Cardiac fibroblast (primary cell): ENCODE measurements around the gene PLIN5.

Experiments used
- DNase-seq, 2 donors: peaks; one replicate each; pipeline versions ENCODE4 v3.0.0 to v3.0.0-alpha.2; 2010; ENCODE audit warnings: low read depth in 2 of 2
- H3K4me3 ChIP-seq, 2 donors: replicated peaks in 1 of 2; 1 replicate in 1 of 2; 2 replicates in 1 of 2; pipeline ENCODE4 v1.5.1; 2011; ENCODE audit warnings: low read depth in 2 of 2, low read length in 2 of 2, mild to moderate bottlenecking in 2 of 2, moderate library complexity in 1 of 2
- TF ChIP-seq, protein P1 (sequence below): IDR thresholded peaks from one replicate; pipeline ENCODE4 v1.5.1; 2011; ENCODE audit warnings: low read depth, mild to moderate bottlenecking, low read length, inconsistent platforms

Gene PLIN5

DNA sequence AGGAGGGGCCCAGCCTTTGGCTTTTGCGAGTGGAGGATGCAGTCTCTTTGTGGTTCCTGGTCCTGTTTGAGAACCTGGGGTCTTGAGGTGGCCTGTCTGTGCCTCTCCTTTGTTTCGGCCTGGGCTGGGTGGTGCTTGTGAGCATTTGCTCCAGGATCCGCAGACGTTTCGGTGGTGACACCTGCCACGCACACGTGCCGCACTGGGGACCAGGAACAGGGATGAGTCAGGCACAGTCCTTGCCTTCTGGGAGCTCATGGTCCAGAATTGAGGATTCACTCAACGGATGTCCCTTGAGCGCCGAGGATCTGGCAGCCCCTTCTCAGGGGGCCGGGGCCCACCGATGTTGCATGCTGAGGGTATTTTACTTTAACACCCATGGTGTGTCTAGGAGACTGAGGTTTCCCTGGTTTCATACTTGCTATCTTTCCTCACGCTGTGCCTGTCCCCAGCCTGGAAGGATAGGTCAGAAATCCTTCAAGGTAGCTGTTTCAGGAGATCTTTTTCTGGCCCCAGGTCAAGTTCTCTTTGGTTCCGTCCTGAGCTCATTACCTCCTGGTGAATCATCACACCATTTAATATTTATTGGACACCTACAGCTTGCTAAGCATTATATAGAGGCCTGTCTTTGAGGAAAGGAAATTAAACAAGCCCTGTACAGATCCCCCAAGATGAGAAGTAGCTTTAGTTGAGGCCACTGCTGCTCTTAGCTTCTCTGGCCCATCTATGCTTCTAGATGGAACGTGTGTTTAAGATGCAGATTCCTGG is 57.8 kb downstream of the PLIN5 start:
- TF ChIP-seq, protein P1, sequence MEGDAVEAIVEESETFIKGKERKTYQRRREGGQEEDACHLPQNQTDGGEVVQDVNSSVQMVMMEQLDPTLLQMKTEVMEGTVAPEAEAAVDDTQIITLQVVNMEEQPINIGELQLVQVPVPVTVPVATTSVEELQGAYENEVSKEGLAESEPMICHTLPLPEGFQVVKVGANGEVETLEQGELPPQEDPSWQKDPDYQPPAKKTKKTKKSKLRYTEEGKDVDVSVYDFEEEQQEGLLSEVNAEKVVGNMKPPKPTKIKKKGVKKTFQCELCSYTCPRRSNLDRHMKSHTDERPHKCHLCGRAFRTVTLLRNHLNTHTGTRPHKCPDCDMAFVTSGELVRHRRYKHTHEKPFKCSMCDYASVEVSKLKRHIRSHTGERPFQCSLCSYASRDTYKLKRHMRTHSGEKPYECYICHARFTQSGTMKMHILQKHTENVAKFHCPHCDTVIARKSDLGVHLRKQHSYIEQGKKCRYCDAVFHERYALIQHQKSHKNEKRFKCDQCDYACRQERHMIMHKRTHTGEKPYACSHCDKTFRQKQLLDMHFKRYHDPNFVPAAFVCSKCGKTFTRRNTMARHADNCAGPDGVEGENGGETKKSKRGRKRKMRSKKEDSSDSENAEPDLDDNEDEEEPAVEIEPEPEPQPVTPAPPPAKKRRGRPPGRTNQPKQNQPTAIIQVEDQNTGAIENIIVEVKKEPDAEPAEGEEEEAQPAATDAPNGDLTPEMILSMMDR: no peak
- DNase-seq: no peak
- H3K4me3 ChIP-seq: no peak overlapping the region

DNA sequence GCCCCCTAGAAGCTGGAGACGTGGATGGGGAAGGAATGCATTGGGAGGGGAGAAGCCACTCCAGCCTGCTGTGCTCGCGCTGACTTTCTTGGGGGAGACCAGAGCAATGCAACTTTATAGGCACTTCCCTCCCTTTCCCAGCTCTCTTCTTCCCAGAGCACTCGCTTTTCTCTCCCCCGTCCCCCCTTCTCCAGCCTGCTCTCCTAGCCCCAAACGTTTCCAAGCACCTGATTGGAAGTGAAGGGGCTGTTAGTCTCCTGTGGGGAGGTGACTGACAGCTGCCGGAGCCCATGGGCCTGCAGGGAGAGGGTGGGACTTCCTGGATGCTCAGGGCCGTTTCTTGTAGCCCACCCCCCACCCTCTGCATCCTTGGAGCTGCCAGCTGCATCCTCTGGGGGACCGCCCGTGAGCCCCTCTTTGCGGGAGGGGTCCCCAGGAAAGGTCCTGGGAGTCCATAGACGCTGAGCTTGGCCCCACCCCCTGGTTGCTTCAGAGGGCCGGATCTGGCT is 60.5 kb downstream of the PLIN5 start:
- TF ChIP-seq, protein P1: no peak
- DNase-seq: peak; percentile 49 to 73
- H3K4me3 ChIP-seq: peak overlapping the region; percentile 42 to 82

DNA sequence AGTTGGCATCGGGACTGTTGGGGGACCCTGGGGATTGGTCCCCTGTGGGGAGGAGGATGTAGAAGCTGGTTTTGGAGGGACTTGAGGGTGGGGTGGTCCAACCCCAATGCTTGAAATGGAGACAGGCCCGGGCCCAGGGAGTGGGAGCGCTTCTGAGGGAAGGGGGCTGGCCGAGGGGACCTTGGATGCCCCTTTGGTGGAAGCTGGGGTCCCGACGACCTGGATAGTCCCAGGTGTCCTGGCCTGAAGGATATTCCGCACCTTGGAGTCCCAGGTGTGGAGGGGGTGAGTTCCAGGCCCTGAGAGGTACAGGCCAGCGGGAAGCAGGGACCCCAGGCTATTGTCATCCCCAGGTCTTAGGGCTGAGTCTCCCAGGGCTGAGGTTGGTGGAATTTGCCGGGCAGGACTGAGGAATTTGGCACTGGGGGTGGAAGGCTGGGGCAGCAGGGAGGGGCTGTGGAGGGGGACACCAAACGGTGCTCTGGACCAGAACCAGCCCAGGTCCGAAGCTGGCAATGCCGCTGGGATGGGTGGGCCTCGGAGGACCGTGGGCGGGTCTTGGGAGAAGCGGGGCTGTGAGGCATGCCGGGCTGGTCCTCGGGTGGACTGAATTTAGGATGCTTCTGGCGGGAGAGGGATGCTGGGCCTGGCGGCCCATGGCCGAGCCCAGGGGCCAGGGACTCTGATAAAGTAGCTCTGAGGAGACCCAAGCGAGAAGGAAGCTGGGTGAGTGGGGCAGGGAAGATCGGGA is 61.1 kb downstream of the PLIN5 start:
- TF ChIP-seq, protein P1: no peak
- DNase-seq: no peak
- H3K4me3 ChIP-seq: peak overlapping the region; percentile 42 to 82

DNA sequence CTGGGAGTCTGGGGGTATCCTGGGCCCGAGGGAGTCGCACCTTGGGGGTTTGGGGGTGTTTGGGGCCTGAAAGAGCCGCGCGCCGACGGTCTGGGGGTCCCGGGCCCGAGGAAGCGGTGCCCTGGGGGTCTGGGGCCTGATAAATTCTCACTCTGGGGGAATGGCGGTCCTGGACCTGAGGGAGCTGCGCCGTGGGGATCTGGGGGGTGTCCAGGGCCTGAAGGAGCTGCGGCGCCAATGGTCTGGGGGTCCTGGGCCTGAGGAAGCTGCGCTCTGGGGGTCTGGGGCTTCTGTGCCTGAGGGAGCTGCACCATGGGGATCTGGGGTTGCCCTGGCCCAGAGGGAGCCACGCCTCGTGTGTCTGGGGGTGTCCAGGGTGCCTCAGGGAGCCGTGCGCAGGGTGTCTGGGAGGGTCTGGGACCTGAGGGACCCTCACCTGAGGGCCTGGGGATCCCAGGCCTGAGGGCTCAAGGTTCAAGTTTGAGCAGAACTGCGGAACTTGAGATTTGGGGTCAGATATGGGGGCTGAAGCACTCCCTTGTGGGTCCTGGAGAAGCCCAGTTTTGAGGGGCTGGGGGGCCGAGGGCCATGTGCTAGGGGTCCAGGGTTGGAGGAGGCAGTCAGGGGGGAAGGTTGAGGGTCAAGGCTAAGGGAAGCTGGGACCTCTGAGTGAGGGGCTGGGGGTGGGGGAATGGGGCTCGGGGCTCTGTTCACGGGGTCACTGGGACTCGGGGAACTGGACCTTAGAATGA is 61.8 kb downstream of the PLIN5 start:
- H3K4me3 ChIP-seq: peak overlapping the region; percentile 82 to 95
- TF ChIP-seq, protein P1: no peak
- DNase-seq: no peak
